ENCODE results near the gene SERPINA1. TPM values are rescaled to one million over a fixed set of nuclear protein-coding genes. Genes with fewer than 3 reads are reported as not detected.

The SERPINA1 gene
- total and polyA plus RNA-seq, 2 of the 13 experiments (the other 11 are each of a cell fraction or from before 2014, with no cell fraction given), result 3,266 to 11,015 TPM

- TF ChIP-seq MXD1 (CRISPR knock-in tag; IDR thresholded peaks at IDR 0.05) (no peak), CSRNP2 (CRISPR knock-in tag; conservative IDR thresholded peaks at IDR 0.05; ENCODE audit: low read depth) (no peak), PTBP1 (IDR thresholded peaks at IDR 0.05; ENCODE audit: low read depth, low read length, poor library complexity, severe bottlenecking) (no peak), RXRB (CRISPR knock-in tag; IDR thresholded peaks at IDR 0.05; ENCODE audit: borderline replicate concordance) (no peak), ZNF567 (CRISPR knock-in tag; IDR thresholded peaks at IDR 0.05; ENCODE audit: borderline replicate concordance) (peak; percentile 38; the same call in 1 of the 2 replicates), GABPB1 (CRISPR knock-in tag; IDR thresholded peaks at IDR 0.05) (no peak), ZNF101 (CRISPR knock-in tag; IDR thresholded peaks at IDR 0.05; ENCODE audit: borderline replicate concordance, low read depth) (no peak), ARNT (IDR thresholded peaks at IDR 0.05) (no peak), FOXC1 (CRISPR knock-in tag; IDR thresholded peaks at IDR 0.05; ENCODE audit: borderline replicate concordance) (no peak), MYNN (CRISPR knock-in tag; IDR thresholded peaks at IDR 0.05; ENCODE audit: low read depth) (0 out of 2 replicates have a peak, but pooled peaks have one; percentile 16), KLF16 (CRISPR knock-in tag; IDR thresholded peaks at IDR 0.05) (peak in 1 of 2 experiments; percentile 70; a peak in 2 of 4 replicates), GZF1 (CRISPR knock-in tag; IDR thresholded peaks at IDR 0.05) (0 out of 2 replicates have a peak, but pooled peaks have one; percentile 18)
- TF ChIP-seq, protein P1, sequence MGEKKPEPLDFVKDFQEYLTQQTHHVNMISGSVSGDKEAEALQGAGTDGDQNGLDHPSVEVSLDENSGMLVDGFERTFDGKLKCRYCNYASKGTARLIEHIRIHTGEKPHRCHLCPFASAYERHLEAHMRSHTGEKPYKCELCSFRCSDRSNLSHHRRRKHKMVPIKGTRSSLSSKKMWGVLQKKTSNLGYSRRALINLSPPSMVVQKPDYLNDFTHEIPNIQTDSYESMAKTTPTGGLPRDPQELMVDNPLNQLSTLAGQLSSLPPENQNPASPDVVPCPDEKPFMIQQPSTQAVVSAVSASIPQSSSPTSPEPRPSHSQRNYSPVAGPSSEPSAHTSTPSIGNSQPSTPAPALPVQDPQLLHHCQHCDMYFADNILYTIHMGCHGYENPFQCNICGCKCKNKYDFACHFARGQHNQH (CRISPR knock-in tag; IDR thresholded peaks at IDR 0.05), result no peak
- TF ChIP-seq, protein P2, sequence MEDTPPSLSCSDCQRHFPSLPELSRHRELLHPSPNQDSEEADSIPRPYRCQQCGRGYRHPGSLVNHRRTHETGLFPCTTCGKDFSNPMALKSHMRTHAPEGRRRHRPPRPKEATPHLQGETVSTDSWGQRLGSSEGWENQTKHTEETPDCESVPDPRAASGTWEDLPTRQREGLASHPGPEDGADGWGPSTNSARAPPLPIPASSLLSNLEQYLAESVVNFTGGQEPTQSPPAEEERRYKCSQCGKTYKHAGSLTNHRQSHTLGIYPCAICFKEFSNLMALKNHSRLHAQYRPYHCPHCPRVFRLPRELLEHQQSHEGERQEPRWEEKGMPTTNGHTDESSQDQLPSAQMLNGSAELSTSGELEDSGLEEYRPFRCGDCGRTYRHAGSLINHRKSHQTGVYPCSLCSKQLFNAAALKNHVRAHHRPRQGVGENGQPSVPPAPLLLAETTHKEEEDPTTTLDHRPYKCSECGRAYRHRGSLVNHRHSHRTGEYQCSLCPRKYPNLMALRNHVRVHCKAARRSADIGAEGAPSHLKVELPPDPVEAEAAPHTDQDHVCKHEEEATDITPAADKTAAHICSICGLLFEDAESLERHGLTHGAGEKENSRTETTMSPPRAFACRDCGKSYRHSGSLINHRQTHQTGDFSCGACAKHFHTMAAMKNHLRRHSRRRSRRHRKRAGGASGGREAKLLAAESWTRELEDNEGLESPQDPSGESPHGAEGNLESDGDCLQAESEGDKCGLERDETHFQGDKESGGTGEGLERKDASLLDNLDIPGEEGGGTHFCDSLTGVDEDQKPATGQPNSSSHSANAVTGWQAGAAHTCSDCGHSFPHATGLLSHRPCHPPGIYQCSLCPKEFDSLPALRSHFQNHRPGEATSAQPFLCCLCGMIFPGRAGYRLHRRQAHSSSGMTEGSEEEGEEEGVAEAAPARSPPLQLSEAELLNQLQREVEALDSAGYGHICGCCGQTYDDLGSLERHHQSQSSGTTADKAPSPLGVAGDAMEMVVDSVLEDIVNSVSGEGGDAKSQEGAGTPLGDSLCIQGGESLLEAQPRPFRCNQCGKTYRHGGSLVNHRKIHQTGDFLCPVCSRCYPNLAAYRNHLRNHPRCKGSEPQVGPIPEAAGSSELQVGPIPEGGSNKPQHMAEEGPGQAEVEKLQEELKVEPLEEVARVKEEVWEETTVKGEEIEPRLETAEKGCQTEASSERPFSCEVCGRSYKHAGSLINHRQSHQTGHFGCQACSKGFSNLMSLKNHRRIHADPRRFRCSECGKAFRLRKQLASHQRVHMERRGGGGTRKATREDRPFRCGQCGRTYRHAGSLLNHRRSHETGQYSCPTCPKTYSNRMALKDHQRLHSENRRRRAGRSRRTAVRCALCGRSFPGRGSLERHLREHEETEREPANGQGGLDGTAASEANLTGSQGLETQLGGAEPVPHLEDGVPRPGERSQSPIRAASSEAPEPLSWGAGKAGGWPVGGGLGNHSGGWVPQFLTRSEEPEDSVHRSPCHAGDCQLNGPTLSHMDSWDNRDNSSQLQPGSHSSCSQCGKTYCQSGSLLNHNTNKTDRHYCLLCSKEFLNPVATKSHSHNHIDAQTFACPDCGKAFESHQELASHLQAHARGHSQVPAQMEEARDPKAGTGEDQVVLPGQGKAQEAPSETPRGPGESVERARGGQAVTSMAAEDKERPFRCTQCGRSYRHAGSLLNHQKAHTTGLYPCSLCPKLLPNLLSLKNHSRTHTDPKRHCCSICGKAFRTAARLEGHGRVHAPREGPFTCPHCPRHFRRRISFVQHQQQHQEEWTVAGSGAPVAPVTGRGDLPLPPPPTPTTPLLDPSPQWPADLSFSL (CRISPR knock-in tag; IDR thresholded peaks at IDR 0.05), result no peak
- TF ChIP-seq, protein P3, sequence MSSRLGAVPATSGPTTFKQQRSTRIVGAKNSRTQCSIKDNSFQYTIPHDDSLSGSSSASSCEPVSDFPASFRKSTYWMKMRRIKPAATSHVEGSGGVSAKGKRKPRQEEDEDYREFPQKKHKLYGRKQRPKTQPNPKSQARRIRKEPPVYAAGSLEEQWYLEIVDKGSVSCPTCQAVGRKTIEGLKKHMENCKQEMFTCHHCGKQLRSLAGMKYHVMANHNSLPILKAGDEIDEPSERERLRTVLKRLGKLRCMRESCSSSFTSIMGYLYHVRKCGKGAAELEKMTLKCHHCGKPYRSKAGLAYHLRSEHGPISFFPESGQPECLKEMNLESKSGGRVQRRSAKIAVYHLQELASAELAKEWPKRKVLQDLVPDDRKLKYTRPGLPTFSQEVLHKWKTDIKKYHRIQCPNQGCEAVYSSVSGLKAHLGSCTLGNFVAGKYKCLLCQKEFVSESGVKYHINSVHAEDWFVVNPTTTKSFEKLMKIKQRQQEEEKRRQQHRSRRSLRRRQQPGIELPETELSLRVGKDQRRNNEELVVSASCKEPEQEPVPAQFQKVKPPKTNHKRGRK (CRISPR knock-in tag; IDR thresholded peaks at IDR 0.05), result no peak
Measured at GRCh38 chr14:94376108-94376975, 12.1 kb downstream of the SERPINA1 start (continued).
